GM21723 (cell line): ENCODE results near the gene IQCK.

Experiments used
- ATAC-seq: cut with Tn5 transposase; IDR thresholded peaks from one replicate; pipeline ENCODE4 v1.9.1; 2021; ENCODE audit warnings: mild to moderate bottlenecking, moderate library complexity; ENCODE audit not compliant: unreplicated experiment

The IQCK gene

DNA sequence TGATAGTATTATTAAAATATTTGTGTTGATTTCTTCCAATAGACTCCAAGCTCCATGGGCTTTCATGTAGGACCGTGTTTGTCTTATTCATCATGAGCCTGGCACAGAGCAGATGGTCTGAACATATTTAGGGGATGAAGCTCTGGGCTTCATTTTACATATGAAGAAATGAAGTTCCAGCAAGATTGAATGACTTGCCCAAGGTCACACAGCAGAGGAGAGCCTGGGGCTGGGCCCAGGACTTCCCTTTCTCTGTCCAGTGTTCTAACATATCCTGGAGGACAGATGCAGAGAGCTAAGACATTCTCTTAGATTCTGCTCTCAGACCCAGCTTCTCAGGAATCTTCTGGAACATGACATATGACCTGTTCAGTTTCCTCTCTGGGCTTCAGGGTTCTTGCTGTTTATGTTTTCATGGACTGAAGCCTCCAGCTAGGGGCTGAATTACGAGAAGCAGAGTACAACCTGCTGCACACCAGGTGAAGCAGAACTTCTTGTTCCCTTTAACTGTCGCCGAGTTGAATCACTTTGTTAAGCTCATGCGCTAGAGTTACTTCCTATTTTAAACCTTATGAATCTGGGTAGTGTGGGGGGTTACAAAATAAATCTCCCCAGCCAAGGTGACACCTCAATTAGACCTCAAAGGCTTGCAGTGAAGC is 113.0 kb downstream of the IQCK start:
- ATAC-seq, result no peak

DNA sequence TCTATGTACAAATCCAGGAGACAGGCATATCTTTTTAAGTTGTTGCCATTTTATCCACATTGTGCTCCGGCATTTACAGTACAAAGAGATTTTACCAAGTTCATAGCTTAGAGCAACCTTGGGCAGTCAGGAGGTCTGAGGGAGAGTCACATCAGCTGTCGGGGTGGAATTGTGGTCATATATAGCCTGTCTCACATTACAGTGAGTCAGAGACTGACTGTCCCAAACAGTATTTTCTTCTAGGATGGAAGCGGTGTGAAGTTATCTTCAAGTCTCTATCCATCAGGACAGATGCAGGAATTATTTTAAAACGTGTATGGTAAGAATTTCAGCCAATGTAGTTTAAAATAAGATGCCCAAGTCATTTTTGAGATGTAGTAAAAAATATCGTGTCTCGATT is 113.6 kb downstream of the IQCK start:
- ATAC-seq, result no peak

DNA sequence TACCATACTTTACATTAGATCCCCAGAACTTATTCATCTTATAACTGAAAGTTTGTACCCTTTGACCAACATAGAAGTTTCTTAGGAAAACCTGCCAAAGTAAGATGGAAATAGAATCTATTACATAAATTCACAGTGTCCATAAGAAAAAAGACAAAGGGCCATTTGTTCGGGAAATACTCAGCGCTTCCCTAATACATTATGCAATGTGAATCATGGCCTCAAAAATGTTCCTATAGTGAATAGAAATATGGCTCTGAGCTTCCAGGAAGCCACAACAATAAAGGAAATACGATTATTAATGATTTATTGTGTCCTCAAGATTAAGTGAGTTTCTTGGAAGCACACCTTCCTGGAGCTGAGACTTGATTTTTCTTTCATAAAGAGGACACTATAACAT is 115.1 kb downstream of the IQCK start:
- no peak for ATAC-seq

DNA sequence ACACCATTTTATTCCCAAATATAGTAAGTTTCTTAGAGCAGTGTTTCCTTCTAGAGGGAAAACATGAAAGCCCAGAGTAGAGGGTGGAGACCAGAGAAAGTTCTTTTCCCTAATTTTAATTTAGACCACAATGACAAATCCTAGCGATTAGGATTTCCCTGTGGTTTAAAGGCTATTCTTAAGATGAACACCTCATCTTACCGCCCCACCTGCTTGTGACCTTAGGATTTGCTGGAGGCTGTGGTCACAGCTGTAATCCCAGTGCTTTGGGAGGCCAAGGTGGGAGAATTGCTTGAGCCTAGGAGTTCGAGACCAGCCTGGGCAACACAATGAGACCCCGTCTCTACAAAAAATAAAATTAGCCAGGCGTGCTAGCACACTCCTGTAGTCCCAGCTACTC is 115.5 kb downstream of the IQCK start:
- ATAC-seq, result no peak

GRCh38 chr16:19835196-19835595 is 117.1 kb downstream of the IQCK start:
- no peak for ATAC-seq

DNA sequence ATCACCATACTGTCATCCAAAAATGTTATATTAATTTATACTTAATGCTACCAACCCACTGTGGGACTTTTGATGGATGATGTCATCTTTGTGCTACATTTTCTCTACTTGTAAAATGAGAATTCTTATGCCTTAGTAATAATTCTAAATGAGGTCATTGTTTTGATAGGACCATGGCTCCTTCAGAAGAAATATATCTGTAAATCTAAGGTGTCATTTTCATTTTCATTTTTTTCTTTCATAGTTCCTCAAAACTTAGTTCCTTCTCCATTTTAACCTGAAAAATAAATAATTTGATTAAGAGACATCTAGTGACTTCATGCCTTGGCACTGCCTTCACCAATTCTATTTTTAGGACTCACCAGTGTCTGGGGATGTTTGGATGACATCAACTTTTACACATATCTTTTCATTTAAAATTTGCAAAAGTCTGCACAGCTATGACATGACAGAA is 117.9 kb downstream of the IQCK start:
- ATAC-seq, result no peak

GRCh38 chr16:19837331-19837980 is 119.4 kb downstream of the IQCK start:
- no peak for ATAC-seq

DNA sequence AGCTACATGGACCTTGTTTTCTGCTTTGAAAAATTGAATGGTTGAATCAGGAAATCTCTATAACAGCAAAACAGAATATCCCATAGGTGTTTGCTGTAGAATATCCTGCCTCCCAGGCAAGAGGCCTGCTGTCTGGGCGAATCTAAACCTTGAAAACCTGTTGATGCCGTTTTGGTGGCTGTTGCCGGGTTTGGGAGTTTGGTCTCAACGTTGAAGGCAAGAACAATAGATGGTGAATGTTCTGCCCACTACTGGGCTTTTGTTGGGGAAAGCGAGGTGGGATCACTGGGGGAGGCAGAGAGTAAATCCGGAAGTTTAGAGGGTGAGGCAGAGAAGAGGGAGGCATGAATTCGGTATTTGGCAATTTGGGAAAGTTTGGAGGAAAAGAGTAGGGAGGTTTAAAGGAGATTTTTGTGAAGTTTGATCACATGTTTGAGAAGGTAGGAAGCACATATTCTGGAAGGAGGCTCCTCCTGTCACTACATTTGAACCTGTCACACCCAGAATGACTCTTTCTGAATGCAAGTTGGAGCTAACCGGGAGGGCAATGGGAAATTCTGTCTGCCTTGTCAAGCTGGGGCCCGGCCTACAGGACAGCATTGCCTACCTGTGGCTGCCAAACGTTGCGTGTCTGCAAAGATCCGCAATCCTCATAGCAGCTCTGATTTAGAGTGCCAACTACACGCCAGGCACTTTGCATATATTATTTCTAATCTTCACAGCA is 120.1 kb downstream of the IQCK start:
- no peak for ATAC-seq

DNA sequence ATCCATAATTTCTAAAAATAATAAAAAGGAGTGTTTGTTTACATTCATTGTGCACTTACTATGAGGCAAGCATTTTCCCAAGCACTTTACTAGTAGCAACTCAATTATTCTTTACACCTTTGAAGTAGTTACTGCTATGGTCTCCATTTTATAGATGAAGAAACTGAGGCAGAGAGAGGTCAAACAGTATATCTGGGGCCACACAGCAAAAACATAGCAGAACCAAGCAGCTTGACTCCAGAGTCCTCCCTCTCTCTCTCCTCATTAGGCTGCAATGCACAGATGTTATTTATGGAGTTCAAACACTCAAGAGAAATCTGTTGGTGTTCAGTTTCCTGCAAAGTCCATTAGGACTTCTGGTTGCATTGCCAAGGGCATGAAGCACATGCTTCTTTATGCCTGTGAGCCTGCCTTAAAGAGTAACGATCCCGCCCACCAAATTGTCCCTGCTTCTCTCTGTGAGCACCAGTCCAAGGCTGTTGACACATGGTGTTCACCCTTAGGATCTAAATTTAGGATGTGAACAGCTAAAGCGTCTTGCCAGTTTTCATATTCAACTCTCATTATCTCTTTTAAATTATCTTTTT is 122.5 kb downstream of the IQCK start:
- ATAC-seq, result no peak

DNA sequence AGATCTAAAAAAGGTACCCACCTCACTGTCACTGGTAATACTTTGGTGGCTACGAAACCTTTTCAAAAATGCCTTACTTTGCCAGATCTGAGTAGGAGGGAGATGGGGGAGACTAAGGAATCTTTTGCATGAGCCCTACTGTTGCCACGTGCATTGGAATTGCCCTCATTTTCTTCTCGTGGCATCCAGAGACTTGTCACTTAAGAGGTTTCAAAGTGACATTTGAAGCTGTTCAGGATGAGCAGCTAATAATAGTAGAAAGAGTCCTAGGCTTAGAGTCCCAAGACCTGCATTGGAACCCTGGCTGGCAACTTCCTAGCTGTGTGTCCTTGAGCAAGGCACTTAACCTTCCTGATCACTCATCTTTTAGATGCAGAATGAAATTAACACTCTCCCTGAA is 123.1 kb downstream of the IQCK start:
- no peak for ATAC-seq

- ATAC-seq, result no peak
These were observed 124.5 kb downstream of the IQCK start for GRCh38 chr16:19842426-19843157.

GRCh38 chr16:19843371-19843770 is 125.3 kb downstream of the IQCK start:
- ATAC-seq, result no peak

DNA sequence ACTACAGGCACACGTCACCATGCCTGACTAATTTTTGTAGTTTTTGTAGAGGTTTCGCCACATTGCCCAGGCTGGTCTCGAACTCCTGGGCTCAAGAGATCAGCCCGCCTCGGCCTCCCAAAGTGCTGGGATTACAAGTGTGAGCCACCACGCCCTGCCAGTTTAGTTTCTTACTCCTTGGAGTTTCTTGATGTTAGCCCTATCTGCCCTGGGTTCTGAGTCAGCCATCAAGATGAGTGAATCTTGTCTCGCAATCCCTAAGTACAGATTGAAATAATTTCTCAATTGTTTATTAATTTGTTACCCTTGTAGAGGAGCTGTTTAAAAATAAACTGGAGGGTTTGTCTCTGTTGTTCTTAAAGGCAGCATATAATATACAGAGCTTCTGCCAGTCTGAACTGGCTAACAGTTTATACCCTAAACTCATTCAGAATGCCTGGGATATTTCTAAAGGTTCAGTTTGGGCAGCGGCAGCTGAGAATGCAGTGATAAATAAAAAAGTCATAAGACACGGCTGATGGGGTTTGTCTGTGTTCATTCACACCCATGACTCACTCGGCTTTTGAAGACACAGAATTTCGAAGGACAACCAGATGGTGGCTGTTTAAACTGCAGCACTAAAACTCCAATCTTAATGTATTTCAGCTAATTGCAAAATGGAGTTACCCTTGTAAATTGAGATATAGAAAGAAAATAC is 127.0 kb downstream of the IQCK start:
- ATAC-seq, result no peak

DNA sequence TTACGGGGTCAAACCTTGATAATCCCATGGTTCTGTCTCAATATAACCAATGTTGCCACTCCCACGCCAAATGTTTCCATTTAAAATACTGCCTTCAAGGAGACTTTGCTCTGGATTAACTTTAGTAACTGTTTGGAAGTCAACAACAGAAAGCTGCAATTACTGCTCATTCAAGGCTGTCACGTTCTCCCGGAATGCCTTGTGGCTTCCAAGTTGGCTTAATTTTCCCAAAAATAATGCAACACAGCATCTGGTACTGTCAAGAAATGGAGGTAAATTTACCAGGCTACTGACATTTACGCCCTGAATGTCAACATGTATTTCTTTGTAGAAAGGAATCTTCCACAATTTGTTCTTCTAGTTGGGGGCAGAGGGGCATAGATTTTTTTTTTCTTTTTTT is 128.4 kb downstream of the IQCK start:
- ATAC-seq, result no peak

GRCh38 chr16:19848756-19849155 is 130.7 kb downstream of the IQCK start:
- no peak for ATAC-seq

DNA sequence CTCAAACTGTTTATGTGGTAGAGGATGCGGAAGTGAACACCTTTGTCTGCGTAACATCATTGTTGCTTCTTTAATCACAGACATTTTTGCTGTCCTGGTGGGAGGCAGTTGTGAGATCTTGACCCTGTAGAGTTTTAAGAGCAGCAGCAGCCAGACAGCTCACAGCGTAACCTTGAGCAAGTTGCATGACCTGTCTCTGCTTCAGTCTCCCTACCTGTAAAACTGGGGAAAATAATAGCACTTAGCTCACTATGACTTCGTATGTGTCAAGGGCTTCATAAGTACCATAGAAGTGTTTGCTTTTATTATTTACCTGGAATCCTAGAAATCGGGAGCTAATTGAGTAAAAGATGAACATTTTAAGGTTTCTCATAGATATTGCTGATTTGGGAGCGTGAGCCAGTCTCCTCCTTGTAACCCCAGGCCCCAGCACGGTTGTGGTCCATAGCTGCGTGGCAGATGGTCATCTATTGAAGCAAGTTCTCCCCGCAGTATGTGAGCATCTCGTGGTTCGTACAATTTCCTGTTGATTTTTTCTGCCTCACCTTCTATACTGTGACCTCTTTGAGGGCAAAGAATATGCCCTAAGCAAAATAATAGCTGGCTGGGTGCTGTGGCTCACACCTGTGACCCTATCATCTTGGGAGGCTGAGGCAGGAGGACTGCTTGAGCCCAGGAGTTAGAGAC is 132.2 kb downstream of the IQCK start:
- ATAC-seq, result no peak

DNA sequence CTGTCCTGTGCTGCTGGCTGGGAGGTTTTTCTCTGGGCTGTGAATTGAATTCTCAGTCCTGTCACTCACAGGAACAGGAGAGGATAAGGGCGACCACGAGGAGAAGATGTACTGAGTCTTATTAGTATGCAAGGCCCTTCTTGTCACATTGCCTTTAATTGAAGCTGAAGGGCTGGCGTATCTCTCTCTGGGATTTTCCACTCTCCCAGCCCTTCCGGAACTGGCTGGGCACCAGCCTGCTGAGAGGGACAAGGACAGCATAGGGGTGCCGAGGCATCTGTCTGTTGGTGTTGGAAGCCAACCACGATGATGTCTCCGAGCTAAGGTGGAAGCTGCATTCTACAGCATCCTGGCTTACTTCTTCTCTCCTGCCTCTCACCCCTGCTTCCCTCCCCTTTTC is 133.4 kb downstream of the IQCK start:
- ATAC-seq, result no peak

GRCh38 chr16:19853132-19853741 is 135.2 kb downstream of the IQCK start:
- ATAC-seq, result no peak

DNA sequence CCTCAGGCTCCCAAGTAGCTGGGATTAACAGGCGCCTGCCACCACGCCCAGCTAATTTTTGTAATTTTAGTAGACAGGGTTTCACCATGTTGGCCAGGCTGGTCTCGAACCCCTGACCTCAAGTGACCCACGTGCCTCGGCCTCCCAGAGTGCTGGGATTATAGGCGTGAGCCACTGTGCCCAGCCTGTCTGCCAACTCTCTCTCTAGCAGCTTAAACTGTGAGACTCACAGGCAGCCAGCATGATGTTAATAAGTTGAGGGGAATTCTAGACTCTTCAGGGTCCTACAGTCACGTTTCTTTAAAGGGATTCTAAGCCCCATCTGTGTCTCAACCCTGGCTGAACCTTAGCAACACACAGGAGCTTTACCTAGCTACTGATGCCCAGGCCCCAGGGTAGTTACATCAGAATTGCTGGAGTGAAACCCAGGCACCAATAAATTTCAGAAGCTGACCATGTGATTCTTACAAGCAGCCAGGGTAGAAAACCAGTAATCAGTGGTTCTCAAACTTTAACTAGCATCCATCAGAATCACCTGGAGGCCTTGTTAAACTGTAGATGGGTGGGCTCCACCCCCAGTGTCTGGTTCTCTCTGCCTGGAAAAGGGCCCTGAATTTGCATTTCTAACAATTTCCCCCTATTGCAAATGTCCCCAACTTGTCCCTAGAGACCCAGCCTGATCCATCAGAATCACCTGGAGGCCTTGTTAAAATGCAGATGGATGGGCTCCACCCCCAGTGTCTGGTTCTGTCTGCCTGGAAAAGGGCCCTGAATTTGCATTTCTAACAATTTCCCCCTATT is 135.9 kb downstream of the IQCK start:
- ATAC-seq, result no peak
